Gastroesophageal sphincter (tissue), 3 donors: ENCODE measurements around the gene OR7G2.

Experiments
- CTCF ChIP-seq, 4 experiments: fragments of 200-600 bp in 2 of 4; fragments of 450-650 bp in 2 of 4; sonication (generic) in 1 of 4; IDR thresholded peaks; one replicate each; pipeline ENCODE4 v1.5.1; 2017 to 2019; ENCODE audit warnings: antibody characterized with exemption in 4 of 4, mild to moderate bottlenecking in 2 of 4, moderate library complexity in 2 of 4
- EP300 ChIP-seq: sonication (generic); formaldehyde crosslinking; IDR thresholded peaks from one replicate; pipeline ENCODE4 v1.6.1; 2017; ENCODE audit warnings: antibody characterized with exemption, mild to moderate bottlenecking
- POLR2A ChIP-seq, 2 donors: fragments of 450-650 bp; IDR thresholded peaks; one replicate each; pipeline ENCODE4 v1.6.1; 2017; ENCODE audit warnings: antibody characterized with exemption in 2 of 2, mild to moderate bottlenecking in 2 of 2, moderate library complexity in 1 of 2
- POLR2AphosphoS5 ChIP-seq: sonication (generic); formaldehyde crosslinking; IDR thresholded peaks from one replicate; pipeline ENCODE4 v1.6.1; 2017; ENCODE audit warnings: antibody characterized with exemption

DNA sequence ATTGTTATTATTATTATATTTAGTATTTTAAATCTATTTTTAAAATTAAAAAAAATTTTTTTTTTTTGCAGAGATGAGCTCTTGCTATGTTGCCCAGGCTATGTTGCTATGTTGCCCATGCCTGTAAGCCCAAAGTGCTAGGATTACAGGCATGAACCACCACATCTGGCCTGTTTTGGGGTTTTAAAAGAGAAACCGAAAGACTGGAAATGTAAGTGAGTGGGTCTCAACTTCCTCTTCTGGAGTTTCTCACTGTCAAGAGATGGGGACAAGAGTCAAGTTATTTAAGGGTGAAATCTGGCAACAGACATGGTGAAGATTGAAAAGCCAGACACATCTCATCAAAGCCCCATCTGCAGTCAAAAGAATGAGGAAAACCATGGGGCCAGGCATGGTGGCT lies 23.7 kb upstream of the OR7G2 start:
- TF ChIP-seq CTCF (IDR thresholded peaks at IDR 0.05) (no peak), POLR2AphosphoS5 (no peak), POLR2A (IDR thresholded peaks at IDR 0.05) (no peak), EP300 (no peak)
